ENCODE results near the gene ZNF683.

Gene ZNF683

GRCh38 chr1:26327956-26328362, 44.6 kb downstream of the ZNF683 start:
- Histone ChIP-seq H3K4me2 (ENCODE audit: low read length) (no peak overlapping the region), H3K4me3 (ENCODE audit: low read length) (no peak overlapping the region), H3K9me3 (replicated peaks; ENCODE audit: low read length) (no peaks in the 10 kb centered on the region), H3K4me1 (ENCODE audit: control insufficient read depth, insufficient read depth, low read length) (no peaks in the 10 kb centered on the region), H3K27me3 (ENCODE audit: control insufficient read depth, insufficient read depth, low read length) (peaks cover 39% of the 10 kb centered on the region), H3K9ac (ENCODE audit: low read depth, low read length) (no peak overlapping the region), H3K36me3 (ENCODE audit: insufficient read depth, low read length) (no peaks in the 10 kb centered on the region)

- H3K27me3 ChIP-seq (ENCODE audit: control insufficient read depth, insufficient read depth, low read length): peaks cover 28% of the 10 kb centered on the region
- H3K4me1 ChIP-seq (ENCODE audit: control insufficient read depth, insufficient read depth, low read length): peaks cover 5% of the 10 kb centered on the region
- H3K9ac ChIP-seq (ENCODE audit: low read depth, low read length): no peak overlapping the region
- H3K4me2 ChIP-seq (ENCODE audit: low read length): no peak overlapping the region
- no peak overlapping the region for H3K4me3 ChIP-seq (ENCODE audit: low read length)
- H3K36me3 ChIP-seq (ENCODE audit: insufficient read depth, low read length): no peaks in the 10 kb centered on the region
- H3K9me3 ChIP-seq (replicated peaks; ENCODE audit: low read length): no peaks in the 10 kb centered on the region
Measured at GRCh38 chr1:26324550-26324949, 48.0 kb downstream of the ZNF683 start.

- peaks cover 10% of the 10 kb centered on the region for H3K4me1 ChIP-seq (ENCODE audit: control insufficient read depth, insufficient read depth, low read length)
Measured at GRCh38 chr1:26323382-26323781, 49.2 kb downstream of the ZNF683 start.

GRCh38 chr1:26322042-26322331, 50.6 kb downstream of the ZNF683 start:
- Histone ChIP-seq H3K4me2 (ENCODE audit: low read length) (no peak overlapping the region), H3K4me1 (ENCODE audit: control insufficient read depth, insufficient read depth, low read length) (peaks cover 13% of the 10 kb centered on the region), H3K9me3 (replicated peaks; ENCODE audit: low read length) (no peaks in the 10 kb centered on the region), H3K27me3 (ENCODE audit: control insufficient read depth, insufficient read depth, low read length) (peaks cover 19% of the 10 kb centered on the region), H3K36me3 (ENCODE audit: insufficient read depth, low read length) (no peaks in the 10 kb centered on the region), H3K4me3 (ENCODE audit: low read length) (no peak overlapping the region), H3K9ac (ENCODE audit: low read depth, low read length) (no peak overlapping the region)

More at GRCh38 chr1:26323382-26323781, 49.2 kb downstream of the ZNF683 start:
- peaks cover 24% of the 10 kb centered on the region for H3K27me3 ChIP-seq (ENCODE audit: control insufficient read depth, insufficient read depth, low read length)
- H3K36me3 ChIP-seq (ENCODE audit: insufficient read depth, low read length): no peaks in the 10 kb centered on the region
- no peak overlapping the region for H3K9ac ChIP-seq (ENCODE audit: low read depth, low read length)
- no peak overlapping the region for H3K4me2 ChIP-seq (ENCODE audit: low read length)
- no peaks in the 10 kb centered on the region for H3K9me3 ChIP-seq (replicated peaks; ENCODE audit: low read length)
- H3K4me3 ChIP-seq (ENCODE audit: low read length): no peak overlapping the region

- peak overlapping the region; percentile 43 for H3K4me2 ChIP-seq (ENCODE audit: low read length)
- peak overlapping the region; percentile 44 for H3K9ac ChIP-seq (ENCODE audit: low read depth, low read length)
- H3K9me3 ChIP-seq (replicated peaks; ENCODE audit: low read length): no peaks in the 10 kb centered on the region
- H3K36me3 ChIP-seq (ENCODE audit: insufficient read depth, low read length): no peaks in the 10 kb centered on the region
- peaks cover 13% of the 10 kb centered on the region for H3K4me1 ChIP-seq (ENCODE audit: control insufficient read depth, insufficient read depth, low read length)
- H3K27me3 ChIP-seq (ENCODE audit: control insufficient read depth, insufficient read depth, low read length): peaks cover 15% of the 10 kb centered on the region
- no peak overlapping the region for H3K4me3 ChIP-seq (ENCODE audit: low read length)
Measured at GRCh38 chr1:26321315-26322041, 51.1 kb downstream of the ZNF683 start.

- H3K9ac ChIP-seq (ENCODE audit: low read depth, low read length): peak overlapping the region; percentile 44
- peaks cover 13% of the 10 kb centered on the region for H3K4me1 ChIP-seq (ENCODE audit: control insufficient read depth, insufficient read depth, low read length)
- peak overlapping the region; percentile 43 for H3K4me2 ChIP-seq (ENCODE audit: low read length)
- peaks cover 15% of the 10 kb centered on the region for H3K27me3 ChIP-seq (ENCODE audit: control insufficient read depth, insufficient read depth, low read length)
- no peaks in the 10 kb centered on the region for H3K9me3 ChIP-seq (replicated peaks; ENCODE audit: low read length)
- H3K36me3 ChIP-seq (ENCODE audit: insufficient read depth, low read length): no peaks in the 10 kb centered on the region
- H3K4me3 ChIP-seq (ENCODE audit: low read length): no peak overlapping the region
Measured at GRCh38 chr1:26320896-26321295, 51.7 kb downstream of the ZNF683 start.

GRCh38 chr1:26318338-26319064, 54.0 kb downstream of the ZNF683 start:
- Histone ChIP-seq H3K4me1 (ENCODE audit: control insufficient read depth, insufficient read depth, low read length) (peaks cover 13% of the 10 kb centered on the region), H3K27me3 (ENCODE audit: control insufficient read depth, insufficient read depth, low read length) (peaks cover 3% of the 10 kb centered on the region), H3K4me2 (ENCODE audit: low read length) (no peak overlapping the region), H3K9ac (ENCODE audit: low read depth, low read length) (no peak overlapping the region), H3K9me3 (replicated peaks; ENCODE audit: low read length) (no peaks in the 10 kb centered on the region), H3K4me3 (ENCODE audit: low read length) (no peak overlapping the region), H3K36me3 (ENCODE audit: insufficient read depth, low read length) (no peaks in the 10 kb centered on the region)

- H3K36me3 ChIP-seq (ENCODE audit: insufficient read depth, low read length): no peaks in the 10 kb centered on the region
- H3K4me2 ChIP-seq (ENCODE audit: low read length): no peak within 1 kb of the TSS
- no peaks in the 10 kb centered on the region for H3K9me3 ChIP-seq (replicated peaks; ENCODE audit: low read length)
- no peak within 1 kb of the TSS for H3K4me3 ChIP-seq (ENCODE audit: low read length)
- peaks cover 3% of the 10 kb centered on the region for H3K27me3 ChIP-seq (ENCODE audit: control insufficient read depth, insufficient read depth, low read length)
- no peak within 1 kb of the TSS for H3K9ac ChIP-seq (ENCODE audit: low read depth, low read length)
- H3K4me1 ChIP-seq (ENCODE audit: control insufficient read depth, insufficient read depth, low read length): peaks cover 13% of the 10 kb centered on the region
Measured at GRCh38 chr1:26317612-26318337, 54.8 kb downstream of the ZNF683 start, which contains the start of gene CD52. Gene CD52, plus strand, starts transcription at chr1:26317958. Its CDS starts 60 bp downstream, at chr1:26318018.

GRCh38 chr1:26317146-26317545, 55.4 kb downstream of the ZNF683 start:
- no peak overlapping the region for H3K4me2 ChIP-seq (ENCODE audit: low read length)
- peaks cover 13% of the 10 kb centered on the region for H3K4me1 ChIP-seq (ENCODE audit: control insufficient read depth, insufficient read depth, low read length)
- H3K36me3 ChIP-seq (ENCODE audit: insufficient read depth, low read length): no peaks in the 10 kb centered on the region
- no peaks in the 10 kb centered on the region for H3K9me3 ChIP-seq (replicated peaks; ENCODE audit: low read length)
- H3K9ac ChIP-seq (ENCODE audit: low read depth, low read length): no peak overlapping the region
- H3K27me3 ChIP-seq (ENCODE audit: control insufficient read depth, insufficient read depth, low read length): peaks cover 3% of the 10 kb centered on the region
- no peak overlapping the region for H3K4me3 ChIP-seq (ENCODE audit: low read length)

GRCh38 chr1:26315874-26316850, 56.4 kb downstream of the ZNF683 start:
- peaks cover 9% of the 10 kb centered on the region for H3K27me3 ChIP-seq (ENCODE audit: control insufficient read depth, insufficient read depth, low read length)
- no peaks in the 10 kb centered on the region for H3K9me3 ChIP-seq (replicated peaks; ENCODE audit: low read length)
- H3K9ac ChIP-seq (ENCODE audit: low read depth, low read length): no peak overlapping the region
- no peaks in the 10 kb centered on the region for H3K36me3 ChIP-seq (ENCODE audit: insufficient read depth, low read length)
- no peak overlapping the region for H3K4me3 ChIP-seq (ENCODE audit: low read length)
- no peak overlapping the region for H3K4me2 ChIP-seq (ENCODE audit: low read length)
- peaks cover 10% of the 10 kb centered on the region for H3K4me1 ChIP-seq (ENCODE audit: control insufficient read depth, insufficient read depth, low read length)

- Histone ChIP-seq H3K4me3 (ENCODE audit: low read length) (no peak overlapping the region), H3K9ac (ENCODE audit: low read depth, low read length) (no peak overlapping the region), H3K4me1 (ENCODE audit: control insufficient read depth, insufficient read depth, low read length) (peaks cover 8% of the 10 kb centered on the region), H3K4me2 (ENCODE audit: low read length) (no peak overlapping the region), H3K36me3 (ENCODE audit: insufficient read depth, low read length) (no peaks in the 10 kb centered on the region), H3K27me3 (ENCODE audit: control insufficient read depth, insufficient read depth, low read length) (peaks cover 9% of the 10 kb centered on the region), H3K9me3 (replicated peaks; ENCODE audit: low read length) (no peaks in the 10 kb centered on the region)
Measured at GRCh38 chr1:26314501-26314900, 58.0 kb downstream of the ZNF683 start.

Data from skeletal muscle satellite cell (primary cell).